Gastrocnemius medialis (tissue), 4 donors: ENCODE measurements around the gene TAS2R30. TPM values are rescaled to one million over a fixed set of nuclear protein-coding genes. Genes with fewer than 3 reads are reported as not detected.

Source experiments
- ATAC-seq, 2 donors: fragments of 150-250 bp; one replicate each; pipeline ENCODE4 v1.9.1; 2016
- DNase-seq, 2 donors: peaks; one replicate each; pipeline ENCODE4 v3.0.0-alpha.2; 2019
- H3K27ac ChIP-seq, 4 donors: fragments of 200-600 bp; sonication (generic); 1 replicate in 1 of 4; 2 replicates in 3 of 4; pipeline ENCODE4 v1.5.1; 2016 to 2018; ENCODE audit warnings: mild to moderate bottlenecking in 2 of 4, moderate library complexity in 1 of 4
- H3K27me3 ChIP-seq, 3 donors: fragments of 200-600 bp; sonication (generic) in 2 of 3; 1 replicate in 1 of 3; 2 replicates in 2 of 3; pipeline versions ENCODE4 v1.5.1 to v1.6.0; 2016 to 2019; ENCODE audit warnings: mild to moderate bottlenecking in 1 of 3, moderate library complexity in 1 of 3
- H3K36me3 ChIP-seq, 2 donors: fragments of 200-600 bp; sonication (generic) in 1 of 2; one replicate each; pipeline ENCODE4 v1.5.1; 2017 to 2018
- H3K4me1 ChIP-seq, 2 donors: fragments of 200-600 bp; sonication (generic) in 1 of 2; one replicate each; pipeline ENCODE4 v1.5.1; 2016 to 2017; ENCODE audit warnings: mild to moderate bottlenecking in 2 of 2
- H3K4me3 ChIP-seq, 4 donors: fragments of 200-600 bp; sonication (generic) in 3 of 4; 1 replicate in 1 of 4; 2 replicates in 3 of 4; pipeline ENCODE4 v1.5.1; 2016 to 2019; ENCODE audit warnings: mild to moderate bottlenecking in 2 of 4
- H3K9me3 ChIP-seq, 3 donors: fragments of 200-600 bp; sonication (generic) in 2 of 3; 1 replicate in 1 of 3; 2 replicates in 2 of 3; pipeline ENCODE4 v1.5.1; 2016 to 2019
- POLR2A ChIP-seq, 2 donors: fragments of 450-650 bp; IDR thresholded peaks; one replicate each; pipeline ENCODE4 v1.6.1; 2017; ENCODE audit warnings: antibody characterized with exemption in 2 of 2, mild to moderate bottlenecking in 2 of 2, moderate library complexity in 2 of 2
- in situ Hi-C, 4 donors: fragments of 200-750 bp; cut with MboI; loops; one replicate each; pipeline versions ENCODE4 v1.15.0 to v1.8.0; 2017; ENCODE audit warnings: low sequenced_read_pairs in 4 of 4
- intact Hi-C: fragments of 100-400 bp; cut with DNase I; formaldehyde crosslinking; loops from one replicate; pipeline ENCODE4 v1.15.1; 2023; ENCODE audit warnings: low total_unique reads
- total RNA-seq, 4 donors: library from RNA; depleted of rRNA; stranded (reverse); fragments of >200 nt; gene quantifications; one replicate each; pipeline versions ENCODE4 v1.1.0 to v1.2.3, GENCODE V29; 2016
- TF ChIP-seq, protein P1 (sequence below), 5 experiments: fragments of 450-650 bp in 3 of 5; fragments of 200-600 bp in 2 of 5; sonication (generic) in 2 of 5; IDR thresholded peaks in 4 of 5; conservative IDR thresholded peaks in 1 of 5; 1 replicate in 4 of 5; 2 replicates in 1 of 5; pipeline ENCODE4 v1.5.1; 2016 to 2019; ENCODE audit warnings: antibody characterized with exemption in 5 of 5, mild to moderate bottlenecking in 3 of 5, moderate library complexity in 3 of 5

The TAS2R30 gene
- total RNA-seq, 4 donors from 2014 or later, result 0.29 to 2.1 (median 0.34) TPM; not detected in 1

DNA sequence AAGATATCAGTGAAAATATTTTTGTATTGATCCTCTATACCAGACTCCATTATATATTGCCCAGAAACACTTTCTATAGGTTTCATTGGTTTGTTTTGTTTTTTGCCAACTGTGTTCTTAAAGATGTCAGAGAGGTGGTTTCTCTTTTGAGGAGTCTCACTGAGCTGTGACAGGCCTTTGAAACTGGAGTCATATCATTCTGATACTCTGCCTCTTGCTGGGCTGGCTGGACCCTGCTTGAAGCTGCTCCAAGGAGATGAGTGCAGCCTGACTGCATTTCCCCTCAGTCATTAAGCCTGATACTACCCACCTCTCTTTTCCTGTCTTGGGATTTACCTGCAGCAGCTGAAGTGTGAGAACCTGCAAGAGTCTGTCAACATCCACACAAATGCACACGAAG lies 16.4 kb upstream of the TAS2R30 start:
- intact Hi-C loops, result no loop called here
- Histone ChIP-seq H3K36me3 (no peaks in the 10 kb centered on the region), H3K4me1 (peaks cover 12 to 13% of the 10 kb centered on the region in 2 donors), H3K27ac (no peak overlapping the region), H3K9me3 (no peaks in the 10 kb centered on the region), H3K4me3 (no peak overlapping the region), H3K27me3 (no peaks in the 10 kb centered on the region)
- ATAC-seq (no peak), DNase-seq (no peak)
- TF ChIP-seq POLR2A (IDR thresholded peaks at IDR 0.05), result no peak
- TF ChIP-seq, protein P1, sequence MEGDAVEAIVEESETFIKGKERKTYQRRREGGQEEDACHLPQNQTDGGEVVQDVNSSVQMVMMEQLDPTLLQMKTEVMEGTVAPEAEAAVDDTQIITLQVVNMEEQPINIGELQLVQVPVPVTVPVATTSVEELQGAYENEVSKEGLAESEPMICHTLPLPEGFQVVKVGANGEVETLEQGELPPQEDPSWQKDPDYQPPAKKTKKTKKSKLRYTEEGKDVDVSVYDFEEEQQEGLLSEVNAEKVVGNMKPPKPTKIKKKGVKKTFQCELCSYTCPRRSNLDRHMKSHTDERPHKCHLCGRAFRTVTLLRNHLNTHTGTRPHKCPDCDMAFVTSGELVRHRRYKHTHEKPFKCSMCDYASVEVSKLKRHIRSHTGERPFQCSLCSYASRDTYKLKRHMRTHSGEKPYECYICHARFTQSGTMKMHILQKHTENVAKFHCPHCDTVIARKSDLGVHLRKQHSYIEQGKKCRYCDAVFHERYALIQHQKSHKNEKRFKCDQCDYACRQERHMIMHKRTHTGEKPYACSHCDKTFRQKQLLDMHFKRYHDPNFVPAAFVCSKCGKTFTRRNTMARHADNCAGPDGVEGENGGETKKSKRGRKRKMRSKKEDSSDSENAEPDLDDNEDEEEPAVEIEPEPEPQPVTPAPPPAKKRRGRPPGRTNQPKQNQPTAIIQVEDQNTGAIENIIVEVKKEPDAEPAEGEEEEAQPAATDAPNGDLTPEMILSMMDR (IDR thresholded peaks at IDR 0.05 in 4 of 5, conservative IDR thresholded peaks at IDR 0.05 in 1 of 5), result no peak
- in situ Hi-C loops, result no loop called here

DNA sequence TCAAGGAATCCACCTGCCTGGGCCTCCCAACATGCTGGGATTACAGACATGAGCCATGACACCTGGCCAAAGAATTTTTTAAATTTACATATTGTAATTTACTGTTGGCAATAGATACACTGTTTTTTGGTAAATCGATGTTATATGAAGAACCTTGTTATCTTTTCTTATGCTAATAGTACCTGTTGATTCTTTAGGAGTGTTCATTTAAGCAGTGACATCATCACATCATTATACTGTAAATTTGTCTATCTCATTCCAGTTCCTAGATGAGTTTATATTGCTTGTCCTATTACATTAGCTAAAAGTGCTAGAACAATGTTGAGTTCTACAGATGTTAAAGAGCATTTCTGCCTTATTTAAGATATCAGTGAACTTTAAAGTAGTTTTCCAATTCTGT lies 13.0 kb upstream of the TAS2R30 start:
- Histone ChIP-seq H3K4me1 (peaks cover 2 to 7% of the 10 kb centered on the region in 2 donors), H3K36me3 (no peaks in the 10 kb centered on the region), H3K9me3 (no peaks in the 10 kb centered on the region), H3K4me3 (no peak overlapping the region), H3K27me3 (no peaks in the 10 kb centered on the region), H3K27ac (no peak overlapping the region)
- intact Hi-C loops (no loop called here), in situ Hi-C loops (no loop called here)
- DNase-seq, result no peak
- ATAC-seq, result no peak
- TF ChIP-seq, protein P1 (IDR thresholded peaks at IDR 0.05 in 4 of 5, conservative IDR thresholded peaks at IDR 0.05 in 1 of 5), result no peak
- no peak for TF ChIP-seq POLR2A (IDR thresholded peaks at IDR 0.05)

DNA sequence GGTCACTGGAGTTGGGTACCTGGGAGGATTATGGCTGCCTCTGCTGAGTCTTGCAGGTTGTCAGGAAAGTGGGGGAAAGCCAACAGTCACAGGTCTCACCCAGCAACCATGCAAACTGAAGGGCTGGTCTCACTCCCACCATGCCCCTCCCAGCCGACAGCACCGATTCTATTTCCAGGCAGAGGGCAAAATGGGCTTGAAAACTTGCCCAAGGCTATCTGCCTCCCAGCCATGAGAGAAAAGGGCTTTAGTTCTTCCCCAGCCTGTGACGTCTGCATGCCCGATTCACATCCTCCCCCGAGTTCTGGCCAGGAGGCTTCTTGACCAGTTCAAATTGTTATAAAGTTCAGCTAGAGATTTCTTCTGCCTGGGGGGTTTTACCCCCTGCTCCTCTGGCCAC lies 9.9 kb upstream of the TAS2R30 start:
- ATAC-seq (no peak), DNase-seq (no peak)
- Histone ChIP-seq H3K27me3 (no peaks in the 10 kb centered on the region), H3K4me3 (no peak overlapping the region), H3K36me3 (no peaks in the 10 kb centered on the region), H3K4me1 (peaks cover 0 to 2% of the 10 kb centered on the region in 2 donors), H3K9me3 (no peaks in the 10 kb centered on the region), H3K27ac (no peak overlapping the region)
- TF ChIP-seq, protein P1 (IDR thresholded peaks at IDR 0.05 in 4 of 5, conservative IDR thresholded peaks at IDR 0.05 in 1 of 5), result no peak
- intact Hi-C loops, result no loop called here
- in situ Hi-C loops, result no loop called here

DNA sequence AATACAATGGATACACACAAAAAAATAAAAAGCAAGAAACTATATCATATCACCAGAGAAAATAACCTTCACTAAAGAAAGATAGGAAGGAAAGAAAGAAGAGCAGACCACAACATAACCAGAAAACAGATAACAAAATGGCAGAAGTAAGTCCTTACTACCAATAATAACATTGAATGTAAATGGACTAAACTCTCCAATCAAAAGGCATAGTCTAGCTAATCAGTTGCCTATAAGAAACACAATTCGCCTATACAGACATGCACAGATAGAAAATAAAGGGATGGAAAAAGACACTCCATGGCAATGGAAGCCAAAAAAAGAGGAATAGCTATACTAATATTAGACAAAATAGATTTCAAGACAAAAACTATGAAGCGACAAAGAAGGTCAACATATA lies 8.9 kb upstream of the TAS2R30 start:
- no peaks in the 10 kb centered on the region for H3K36me3 ChIP-seq
- no peaks in the 10 kb centered on the region for H3K27me3 ChIP-seq
- no peak for ATAC-seq
- H3K4me3 ChIP-seq, result no peak overlapping the region
- TF ChIP-seq POLR2A (IDR thresholded peaks at IDR 0.05), result no peak
- TF ChIP-seq, protein P1 (IDR thresholded peaks at IDR 0.05 in 4 of 5, conservative IDR thresholded peaks at IDR 0.05 in 1 of 5), result no peak
- H3K27ac ChIP-seq, result no peak overlapping the region
- peaks cover 0 to 2% of the 10 kb centered on the region in 2 donors for H3K4me1 ChIP-seq
- in situ Hi-C loops (no loop called here), intact Hi-C loops (no loop called here)
- no peaks in the 10 kb centered on the region for H3K9me3 ChIP-seq
- DNase-seq, result no peak

DNA sequence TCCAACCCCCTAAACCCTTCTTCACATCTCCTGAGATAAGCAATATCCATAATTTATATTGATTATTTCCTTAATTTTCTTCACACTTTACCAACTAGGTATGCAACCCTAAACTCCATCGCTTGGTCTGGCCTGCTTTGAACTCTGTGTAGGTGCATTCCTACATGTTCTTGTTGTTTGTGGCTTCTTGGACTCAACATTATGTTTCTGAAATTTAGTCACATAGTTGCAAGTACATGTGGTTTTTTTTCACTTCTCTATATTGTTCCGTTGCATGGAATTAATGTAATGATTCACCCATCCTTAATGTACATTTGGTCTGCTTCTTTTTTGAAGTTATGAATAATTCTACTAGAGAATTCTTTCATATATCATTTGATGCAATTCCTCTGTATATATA lies 1.6 kb upstream of the TAS2R30 start:
- TF ChIP-seq POLR2A (IDR thresholded peaks at IDR 0.05), result no peak
- TF ChIP-seq, protein P1 (IDR thresholded peaks at IDR 0.05 in 4 of 5, conservative IDR thresholded peaks at IDR 0.05 in 1 of 5), result no peak
- Histone ChIP-seq H3K4me3 (no peak overlapping the region), H3K27ac (no peak overlapping the region), H3K36me3 (no peaks in the 10 kb centered on the region), H3K4me1 (peaks cover 6 to 16% of the 10 kb centered on the region in 2 donors), H3K9me3 (no peaks in the 10 kb centered on the region), H3K27me3 (no peaks in the 10 kb centered on the region)
- in situ Hi-C loops, result no loop called here
- DNase-seq, result no peak
- intact Hi-C loops, result no loop called here
- no peak for ATAC-seq
